ENCODE data around the gene MRPS30. TPM values are rescaled to one million over a fixed set of nuclear protein-coding genes. Genes with fewer than 3 reads are reported as not detected.
A peak's percentile ranks its signal among the peaks of the same experiment; 100 is the strongest.

MRPS30 gene
- polyA plus RNA-seq (2013), result 23.8 and 25.0 TPM in 2 replicates

DNA sequence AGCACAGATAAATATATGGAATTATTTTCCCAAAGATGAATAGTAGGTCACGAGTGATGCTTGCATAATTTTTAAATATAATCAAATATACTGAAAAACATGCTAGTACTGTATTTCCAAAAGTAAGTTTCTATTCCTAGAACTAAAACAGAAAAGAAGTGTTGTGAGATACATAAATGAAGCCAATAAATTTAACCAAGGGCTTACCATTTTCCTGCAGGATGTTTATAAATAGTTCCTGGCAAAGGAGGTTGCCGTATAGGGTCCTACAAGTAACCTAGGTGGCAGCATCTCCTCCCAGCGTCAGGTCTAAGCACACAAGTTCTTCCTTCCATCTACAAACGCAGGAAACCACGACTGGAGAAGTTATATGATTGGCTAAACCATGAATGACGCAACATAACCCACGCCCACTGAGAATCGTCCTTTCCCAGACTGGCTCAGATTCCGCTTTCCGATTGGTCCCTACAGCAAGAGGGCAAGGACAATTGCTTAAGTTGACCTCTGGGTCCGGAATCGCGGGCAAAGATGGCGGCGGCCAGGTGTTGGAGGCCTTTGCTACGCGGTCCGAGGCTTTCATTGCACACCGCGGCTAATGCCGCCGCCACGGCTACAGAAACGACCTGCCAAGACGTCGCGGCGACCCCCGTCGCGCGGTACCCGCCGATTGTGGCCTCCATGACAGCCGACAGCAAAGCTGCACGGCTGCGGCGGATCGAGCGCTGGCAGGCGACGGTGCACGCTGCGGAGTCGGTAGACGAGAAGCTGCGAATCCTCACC lies at the start of gene MRPS30:
MRPS30 (plus strand) TSS at position 513 of the 780 bp plus-strand sequence; CDS start at position 529, 16 bp downstream.
- Histone ChIP-seq H2BK5ac (ENCODE audit: low read depth, low read length, poor library complexity) (no peak within 1 kb of the TSS), H3K9ac (ENCODE audit: low read length) (peak within 1 kb of the TSS; percentile 95), H4K91ac (ENCODE audit: low read depth, low read length) (peak within 1 kb of the TSS; percentile 78), H3K18ac (ENCODE audit: low read length) (peak within 1 kb of the TSS; percentile 72), H3K79me1 (ENCODE audit: low read length) (peaks cover 5% of the 10 kb centered on the region), H2BK120ac (ENCODE audit: insufficient read depth, low read length, poor library complexity) (no peak within 1 kb of the TSS), H2AK5ac (ENCODE audit: low read length) (no peak within 1 kb of the TSS), H3K4me1 (ENCODE audit: control insufficient read depth in 1 of 2, insufficient read depth in 2 of 2, low read length in 2 of 2) (no peaks in the 10 kb centered on the region), H3K4me3 (ENCODE audit: low read depth, low read length) (peak within 1 kb of the TSS; percentile 99), H2AFZ (ENCODE audit: insufficient read depth, low read length, poor library complexity) (peak within 1 kb of the TSS; percentile 81), H3K79me2 (ENCODE audit: control insufficient read depth, insufficient read depth, low read length, poor library complexity) (peaks cover 6% of the 10 kb centered on the region), H3K23ac (ENCODE audit: low read length) (no peak within 1 kb of the TSS), H4K12ac (ENCODE audit: low read depth, low read length) (peak within 1 kb of the TSS; percentile 78), H3K27ac (ENCODE audit: low read depth, low read length) (peak within 1 kb of the TSS; percentile 56), H4K8ac (ENCODE audit: low read depth, low read length) (peak within 1 kb of the TSS; percentile 96), H2BK12ac (ENCODE audit: low read length) (no peak within 1 kb of the TSS), H3K36me3 (ENCODE audit: control insufficient read depth in 1 of 2, insufficient read depth in 2 of 2, low read length in 2 of 2) (peaks cover 0 to 2% of the 10 kb centered on the region in 2 experiments), H3K14ac (ENCODE audit: low read length) (peak within 1 kb of the TSS; percentile 83), H3K27me3 (ENCODE audit: insufficient read depth, low read length) (no peaks in the 10 kb centered on the region), H3K9me3 (ENCODE audit: insufficient read depth, low read depth, low read length) (peaks cover 3% of the 10 kb centered on the region), H3K4me2 (ENCODE audit: low read length) (peak within 1 kb of the TSS; percentile 83), H3K4ac (ENCODE audit: low read depth, low read length) (peak within 1 kb of the TSS; percentile 78)
- DNase-seq, result peak; percentile 99
- no CpG with 5 or more reads among the region's 47 CpGs for WGBS (ENCODE audit: extremely low coverage, insufficient coverage, insufficient read length)

DNA sequence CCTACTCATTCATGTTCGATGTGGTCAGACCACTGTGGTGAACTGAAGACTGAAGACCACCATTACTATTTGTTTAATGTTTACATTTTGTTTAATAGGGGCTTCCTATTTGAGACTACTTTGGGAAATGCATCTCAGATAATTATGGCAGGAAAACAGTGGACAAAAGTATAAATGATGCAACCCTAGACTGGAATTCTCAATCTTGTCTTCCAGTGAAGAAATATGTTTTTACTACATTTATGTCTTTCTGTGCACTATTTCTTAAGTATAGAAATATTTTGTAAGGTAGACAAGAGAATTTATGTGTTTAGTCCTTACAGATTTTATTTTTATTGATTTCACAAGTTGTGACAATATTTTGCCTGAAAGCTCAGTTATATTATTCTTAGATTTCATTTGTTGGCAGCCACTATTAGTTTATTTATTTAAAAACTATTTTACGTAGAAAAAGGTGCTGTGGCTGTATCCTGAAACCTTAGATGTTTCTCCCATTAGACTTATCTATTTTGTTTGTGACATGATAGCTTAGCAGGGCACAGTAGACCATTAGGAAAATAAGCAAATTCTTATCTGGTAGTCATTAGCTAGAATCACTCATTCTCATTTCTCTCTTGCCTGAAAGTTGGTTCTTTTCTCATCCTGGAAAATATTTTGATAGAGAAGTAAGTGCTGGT lies 39.4 kb upstream of the MRPS30 start:
- Histone ChIP-seq H2BK5ac (ENCODE audit: low read depth, low read length, poor library complexity) (no peak overlapping the region), H2BK12ac (ENCODE audit: low read length) (no peak overlapping the region), H3K79me1 (ENCODE audit: low read length) (no peaks in the 10 kb centered on the region), H3K14ac (ENCODE audit: low read length) (no peak overlapping the region), H3K4ac (ENCODE audit: low read depth, low read length) (no peak overlapping the region), H3K23ac (ENCODE audit: low read length) (no peak overlapping the region), H4K12ac (ENCODE audit: low read depth, low read length) (no peak overlapping the region), H3K27me3 (ENCODE audit: insufficient read depth, low read length) (no peaks in the 10 kb centered on the region), H3K18ac (ENCODE audit: low read length) (no peak overlapping the region), H4K91ac (ENCODE audit: low read depth, low read length) (no peak overlapping the region), H2BK120ac (ENCODE audit: insufficient read depth, low read length, poor library complexity) (no peak overlapping the region), H3K79me2 (ENCODE audit: control insufficient read depth, insufficient read depth, low read length, poor library complexity) (no peaks in the 10 kb centered on the region), H3K27ac (ENCODE audit: low read depth, low read length) (no peak overlapping the region), H2AFZ (ENCODE audit: insufficient read depth, low read length, poor library complexity) (no peak overlapping the region), H3K4me2 (ENCODE audit: low read length) (no peak overlapping the region), H3K4me3 (ENCODE audit: low read depth, low read length) (no peak overlapping the region), H3K36me3 (ENCODE audit: control insufficient read depth in 1 of 2, insufficient read depth in 2 of 2, low read length in 2 of 2) (no peaks in the 10 kb centered on the region), H3K9me3 (ENCODE audit: insufficient read depth, low read depth, low read length) (no peaks in the 10 kb centered on the region), H4K8ac (ENCODE audit: low read depth, low read length) (no peak overlapping the region), H3K4me1 (ENCODE audit: control insufficient read depth in 1 of 2, insufficient read depth in 2 of 2, low read length in 2 of 2) (no peaks in the 10 kb centered on the region), H3K9ac (ENCODE audit: low read length) (no peak overlapping the region), H2AK5ac (ENCODE audit: low read length) (no peak overlapping the region)
- DNase-seq, result no peak
- WGBS (ENCODE audit: extremely low coverage, insufficient coverage, insufficient read length), result no CpG with 5 or more reads among the region's 2 CpGs

DNA sequence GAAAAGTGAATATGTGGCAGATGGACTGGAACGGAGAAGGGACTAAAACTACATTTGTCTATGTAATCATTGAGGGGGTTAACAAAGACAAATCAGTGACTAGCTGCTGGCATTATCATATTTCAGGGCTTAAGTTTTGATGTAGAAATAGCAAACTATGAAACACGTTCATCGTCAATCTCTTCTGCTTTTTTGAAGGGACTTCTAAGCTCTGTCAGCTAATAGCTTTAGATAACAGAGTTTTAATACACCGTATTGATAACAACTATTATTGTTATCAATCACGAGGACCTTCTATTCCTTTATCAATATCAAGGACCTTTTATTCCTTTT lies 38.9 kb upstream of the MRPS30 start:
- Histone ChIP-seq H3K18ac (ENCODE audit: low read length) (no peak overlapping the region), H3K4me3 (ENCODE audit: low read depth, low read length) (no peak overlapping the region)
- WGBS (ENCODE audit: extremely low coverage, insufficient coverage, insufficient read length), result no CpG with 5 or more reads among the region's 5 CpGs

DNA sequence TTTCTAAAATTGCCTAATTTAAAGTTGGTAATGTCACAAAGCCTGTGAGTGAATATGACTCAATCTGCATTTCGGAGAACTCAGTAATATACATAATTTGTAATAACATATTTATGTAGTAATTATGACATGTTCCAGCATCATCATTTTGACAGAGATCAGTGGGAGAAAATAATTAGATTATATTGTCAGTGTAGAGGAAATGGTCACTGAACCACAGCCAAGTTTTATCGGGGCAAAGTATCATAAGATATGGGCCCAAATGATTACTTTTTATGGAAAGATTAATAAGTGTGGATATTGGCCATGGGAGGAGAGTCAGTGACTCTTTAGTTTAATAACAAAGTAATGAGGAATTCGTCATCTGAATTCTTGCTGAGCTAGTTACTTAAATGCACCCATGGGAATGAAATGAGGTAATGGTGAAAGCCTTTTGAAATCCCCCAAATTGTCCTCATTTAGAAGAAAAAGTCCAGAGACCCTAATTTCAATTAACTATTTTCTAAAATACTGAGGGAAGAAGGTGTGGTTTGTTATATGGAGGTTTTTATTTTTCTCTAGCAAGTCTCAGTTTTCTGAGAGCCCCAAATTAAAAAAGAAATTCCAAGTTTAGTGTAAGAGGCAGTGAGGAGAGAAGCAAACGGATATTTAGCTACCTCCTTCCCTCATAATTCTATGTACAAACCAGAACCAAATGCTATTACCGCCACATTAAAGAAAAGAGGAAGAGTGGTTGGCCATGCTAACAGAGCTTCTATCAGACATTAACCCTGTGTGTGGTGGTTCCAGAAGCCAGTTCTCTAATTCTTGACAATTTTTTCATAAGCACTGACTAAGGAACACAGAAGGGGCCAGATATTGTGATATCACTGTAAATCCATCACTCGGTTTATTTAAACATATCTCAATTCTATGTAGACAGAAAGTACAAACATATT lies 37.7 kb upstream of the MRPS30 start:
- Histone ChIP-seq H3K9ac (ENCODE audit: low read length) (no peak overlapping the region), H3K79me1 (ENCODE audit: low read length) (no peaks in the 10 kb centered on the region), H4K8ac (ENCODE audit: low read depth, low read length) (no peak overlapping the region), H2BK120ac (ENCODE audit: insufficient read depth, low read length, poor library complexity) (no peak overlapping the region), H3K4me1 (ENCODE audit: control insufficient read depth in 1 of 2, insufficient read depth in 2 of 2, low read length in 2 of 2) (no peaks in the 10 kb centered on the region), H4K12ac (ENCODE audit: low read depth, low read length) (no peak overlapping the region), H3K4ac (ENCODE audit: low read depth, low read length) (no peak overlapping the region), H2AFZ (ENCODE audit: insufficient read depth, low read length, poor library complexity) (no peak overlapping the region), H3K36me3 (ENCODE audit: control insufficient read depth in 1 of 2, insufficient read depth in 2 of 2, low read length in 2 of 2) (no peaks in the 10 kb centered on the region), H3K14ac (ENCODE audit: low read length) (no peak overlapping the region), H3K27ac (ENCODE audit: low read depth, low read length) (no peak overlapping the region), H2BK5ac (ENCODE audit: low read depth, low read length, poor library complexity) (no peak overlapping the region), H3K9me3 (ENCODE audit: insufficient read depth, low read depth, low read length) (no peaks in the 10 kb centered on the region), H3K27me3 (ENCODE audit: insufficient read depth, low read length) (no peaks in the 10 kb centered on the region), H2BK12ac (ENCODE audit: low read length) (no peak overlapping the region), H3K18ac (ENCODE audit: low read length) (no peak overlapping the region), H2AK5ac (ENCODE audit: low read length) (no peak overlapping the region), H3K4me2 (ENCODE audit: low read length) (no peak overlapping the region), H3K23ac (ENCODE audit: low read length) (no peak overlapping the region), H3K79me2 (ENCODE audit: control insufficient read depth, insufficient read depth, low read length, poor library complexity) (no peaks in the 10 kb centered on the region), H3K4me3 (ENCODE audit: low read depth, low read length) (no peak overlapping the region), H4K91ac (ENCODE audit: low read depth, low read length) (no peak overlapping the region)
- no peak for DNase-seq
- no CpG with 5 or more reads among the region's 6 CpGs for WGBS (ENCODE audit: extremely low coverage, insufficient coverage, insufficient read length)

More for the DNA sequence above, 38.9 kb upstream of the MRPS30 start:
- no peak overlapping the region for H3K9ac ChIP-seq (ENCODE audit: low read length)
- H3K9me3 ChIP-seq (ENCODE audit: insufficient read depth, low read depth, low read length), result no peaks in the 10 kb centered on the region
- no peak overlapping the region for H3K4ac ChIP-seq (ENCODE audit: low read depth, low read length)
- H2AK5ac ChIP-seq (ENCODE audit: low read length), result no peak overlapping the region
- no peaks in the 10 kb centered on the region for H3K4me1 ChIP-seq (ENCODE audit: control insufficient read depth in 1 of 2, insufficient read depth in 2 of 2, low read length in 2 of 2)
- H3K23ac ChIP-seq (ENCODE audit: low read length), result no peak overlapping the region
- no peak overlapping the region for H4K91ac ChIP-seq (ENCODE audit: low read depth, low read length)
- no peaks in the 10 kb centered on the region for H3K79me2 ChIP-seq (ENCODE audit: control insufficient read depth, insufficient read depth, low read length, poor library complexity)
- no peak overlapping the region for H2BK5ac ChIP-seq (ENCODE audit: low read depth, low read length, poor library complexity)
- H4K12ac ChIP-seq (ENCODE audit: low read depth, low read length), result no peak overlapping the region
- H3K4me2 ChIP-seq (ENCODE audit: low read length), result no peak overlapping the region
- no peak overlapping the region for H3K27ac ChIP-seq (ENCODE audit: low read depth, low read length)
- no peak overlapping the region for H3K14ac ChIP-seq (ENCODE audit: low read length)
- no peak overlapping the region for H2BK12ac ChIP-seq (ENCODE audit: low read length)
- no peak overlapping the region for H2BK120ac ChIP-seq (ENCODE audit: insufficient read depth, low read length, poor library complexity)
- no peaks in the 10 kb centered on the region for H3K79me1 ChIP-seq (ENCODE audit: low read length)
- H3K27me3 ChIP-seq (ENCODE audit: insufficient read depth, low read length), result no peaks in the 10 kb centered on the region
- no peak for DNase-seq
- H2AFZ ChIP-seq (ENCODE audit: insufficient read depth, low read length, poor library complexity), result no peak overlapping the region
- no peaks in the 10 kb centered on the region for H3K36me3 ChIP-seq (ENCODE audit: control insufficient read depth in 1 of 2, insufficient read depth in 2 of 2, low read length in 2 of 2)
- H4K8ac ChIP-seq (ENCODE audit: low read depth, low read length), result no peak overlapping the region

Data from trophoblast cell (in vitro differentiated cells and primary cell).